Measurements from ENCODE around the gene NRXN3. TPM values are rescaled to one million over a fixed set of nuclear protein-coding genes. Genes with fewer than 3 reads are reported as not detected.

The NRXN3 gene
- polyA plus RNA-seq, 1 donor (not counting 4 experiments of a cell fraction or from before 2014, with no cell fraction given): 0.89 TPM

DNA sequence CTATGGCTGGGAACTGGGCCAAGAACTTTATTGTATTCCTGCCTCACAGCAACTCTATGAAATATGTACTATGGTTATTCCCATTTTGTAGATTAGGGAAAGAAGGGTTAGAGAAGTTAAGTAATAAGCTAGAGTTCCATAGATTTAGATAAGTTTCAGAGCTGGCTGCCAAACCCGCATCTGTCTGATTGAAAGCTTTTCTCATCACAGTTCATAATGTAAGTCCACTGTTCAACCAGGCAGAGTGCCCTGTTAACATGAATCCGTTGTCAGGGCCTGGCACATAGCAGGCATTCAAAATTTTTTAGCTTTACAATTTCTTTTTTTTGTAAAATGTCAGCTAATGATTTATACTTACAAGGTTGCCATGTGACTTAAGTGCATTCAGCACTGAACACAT, 467.3 kb downstream of the NRXN3 start:
- no peaks in the 10 kb centered on the region for H4K20me1 ChIP-seq (ENCODE audit: control insufficient read depth, extremely low read depth, insufficient read depth, low read length)
- H3K27me3 ChIP-seq (ENCODE audit: control insufficient read depth, extremely low read depth, insufficient read depth, low read length): no peaks in the 10 kb centered on the region
- dilution Hi-C loops (cut with MboI; ENCODE audit: extremely low pct_ligation_motif_present, low sequenced_read_pairs): no loop called here
- H3K9ac ChIP-seq (ENCODE audit: control insufficient read depth, extremely low read depth, insufficient read depth, low read length): no peak overlapping the region
- H3K4me2 ChIP-seq (ENCODE audit: control insufficient read depth, extremely low read depth, insufficient read depth, low read depth, low read length): no peak overlapping the region
- H2AFZ ChIP-seq (ENCODE audit: control insufficient read depth, low read length): no peak overlapping the region
- H3K36me3 ChIP-seq (ENCODE audit: control insufficient read depth in 2 of 2, extremely low read depth in 1 of 2, insufficient read depth in 2 of 2, low read length in 2 of 2): no peaks in the 10 kb centered on the region
- FAIRE-seq (no peak), DNase-seq (ENCODE audit: low read depth, low spot score) (no peak)
- TF ChIP-seq, protein P1, sequence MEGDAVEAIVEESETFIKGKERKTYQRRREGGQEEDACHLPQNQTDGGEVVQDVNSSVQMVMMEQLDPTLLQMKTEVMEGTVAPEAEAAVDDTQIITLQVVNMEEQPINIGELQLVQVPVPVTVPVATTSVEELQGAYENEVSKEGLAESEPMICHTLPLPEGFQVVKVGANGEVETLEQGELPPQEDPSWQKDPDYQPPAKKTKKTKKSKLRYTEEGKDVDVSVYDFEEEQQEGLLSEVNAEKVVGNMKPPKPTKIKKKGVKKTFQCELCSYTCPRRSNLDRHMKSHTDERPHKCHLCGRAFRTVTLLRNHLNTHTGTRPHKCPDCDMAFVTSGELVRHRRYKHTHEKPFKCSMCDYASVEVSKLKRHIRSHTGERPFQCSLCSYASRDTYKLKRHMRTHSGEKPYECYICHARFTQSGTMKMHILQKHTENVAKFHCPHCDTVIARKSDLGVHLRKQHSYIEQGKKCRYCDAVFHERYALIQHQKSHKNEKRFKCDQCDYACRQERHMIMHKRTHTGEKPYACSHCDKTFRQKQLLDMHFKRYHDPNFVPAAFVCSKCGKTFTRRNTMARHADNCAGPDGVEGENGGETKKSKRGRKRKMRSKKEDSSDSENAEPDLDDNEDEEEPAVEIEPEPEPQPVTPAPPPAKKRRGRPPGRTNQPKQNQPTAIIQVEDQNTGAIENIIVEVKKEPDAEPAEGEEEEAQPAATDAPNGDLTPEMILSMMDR (optimal IDR thresholded peaks at IDR 0.05 in 1 of 3, IDR thresholded peaks at IDR 0.05 in 1 of 3, conservative IDR thresholded peaks at IDR 0.05 in 1 of 3; ENCODE audit: extremely low read depth in 1 of 3, insufficient read depth in 2 of 3, low read length in 3 of 3): no peak
- no peak for TF ChIP-seq EZH2 (IDR thresholded peaks at IDR 0.05; ENCODE audit: low read length)
- no peaks in the 10 kb centered on the region for H3K9me1 ChIP-seq (ENCODE audit: control insufficient read depth, extremely low read depth, insufficient read depth, low read length)
- H3K9me3 ChIP-seq (ENCODE audit: control insufficient read depth, low read depth, low read length): no peaks in the 10 kb centered on the region
- no peaks in the 10 kb centered on the region for H3K79me2 ChIP-seq (ENCODE audit: control insufficient read depth, insufficient read depth, low read length)
- H3K27ac ChIP-seq (ENCODE audit: control insufficient read depth, insufficient read depth, low read length): no peak overlapping the region
- no peaks in the 10 kb centered on the region for H3K4me1 ChIP-seq (ENCODE audit: control insufficient read depth, extremely low read depth, insufficient read depth, low read length)
- no peak overlapping the region for H3K4me3 ChIP-seq (ENCODE audit: control insufficient read depth in 2 of 3, extremely low read depth in 1 of 3, insufficient read depth in 2 of 3, low read depth in 1 of 3, low read length in 3 of 3)

DNA sequence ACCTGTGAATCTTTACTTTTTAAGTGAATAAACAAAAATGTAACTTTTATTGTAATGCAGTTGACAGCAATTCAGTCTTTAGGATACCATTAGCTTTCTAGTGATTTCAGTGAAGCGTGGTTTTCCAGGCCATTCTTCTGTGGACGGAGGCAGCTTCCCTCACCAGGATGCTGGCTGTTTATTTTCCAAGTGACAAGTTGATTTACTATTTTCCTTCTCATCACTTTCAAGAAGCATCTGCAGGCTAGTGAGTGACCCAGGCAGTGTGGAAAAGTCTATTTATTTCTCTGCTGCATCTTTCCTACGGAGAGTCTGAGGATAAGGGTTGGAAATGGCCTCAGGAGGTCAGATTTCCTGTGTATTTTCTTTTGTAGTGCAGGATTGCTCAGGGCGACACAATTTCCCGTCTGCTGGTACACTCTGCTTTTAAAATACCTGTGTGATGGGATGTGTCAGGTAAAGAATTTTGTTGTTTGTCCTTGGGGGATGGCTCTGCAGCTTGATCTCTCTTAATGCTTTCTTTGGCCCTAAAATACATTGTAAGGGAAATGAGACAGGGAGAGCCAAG, 467.8 kb downstream of the NRXN3 start:
- no peak overlapping the region for H3K4me2 ChIP-seq (ENCODE audit: control insufficient read depth, extremely low read depth, insufficient read depth, low read depth, low read length)
- no peaks in the 10 kb centered on the region for H3K9me3 ChIP-seq (ENCODE audit: control insufficient read depth, low read depth, low read length)
- DNase-seq (ENCODE audit: low read depth, low spot score) (no peak), FAIRE-seq (no peak)
- no peaks in the 10 kb centered on the region for H4K20me1 ChIP-seq (ENCODE audit: control insufficient read depth, extremely low read depth, insufficient read depth, low read length)
- H3K4me3 ChIP-seq (ENCODE audit: control insufficient read depth in 2 of 3, extremely low read depth in 1 of 3, insufficient read depth in 2 of 3, low read depth in 1 of 3, low read length in 3 of 3): no peak overlapping the region
- no peaks in the 10 kb centered on the region for H3K36me3 ChIP-seq (ENCODE audit: control insufficient read depth in 2 of 2, extremely low read depth in 1 of 2, insufficient read depth in 2 of 2, low read length in 2 of 2)
- no peak overlapping the region for H3K9ac ChIP-seq (ENCODE audit: control insufficient read depth, extremely low read depth, insufficient read depth, low read length)
- H2AFZ ChIP-seq (ENCODE audit: control insufficient read depth, low read length): no peak overlapping the region
- no peaks in the 10 kb centered on the region for H3K79me2 ChIP-seq (ENCODE audit: control insufficient read depth, insufficient read depth, low read length)
- H3K9me1 ChIP-seq (ENCODE audit: control insufficient read depth, extremely low read depth, insufficient read depth, low read length): no peaks in the 10 kb centered on the region
- H3K27ac ChIP-seq (ENCODE audit: control insufficient read depth, insufficient read depth, low read length): no peak overlapping the region
- dilution Hi-C loops (cut with MboI; ENCODE audit: extremely low pct_ligation_motif_present, low sequenced_read_pairs): no loop called here
- H3K27me3 ChIP-seq (ENCODE audit: control insufficient read depth, extremely low read depth, insufficient read depth, low read length): no peaks in the 10 kb centered on the region
- TF ChIP-seq, protein P1 (optimal IDR thresholded peaks at IDR 0.05 in 1 of 3, IDR thresholded peaks at IDR 0.05 in 1 of 3, conservative IDR thresholded peaks at IDR 0.05 in 1 of 3; ENCODE audit: extremely low read depth in 1 of 3, insufficient read depth in 2 of 3, low read length in 3 of 3): no peak
- TF ChIP-seq EZH2 (IDR thresholded peaks at IDR 0.05; ENCODE audit: low read length): no peak
- H3K4me1 ChIP-seq (ENCODE audit: control insufficient read depth, extremely low read depth, insufficient read depth, low read length): no peaks in the 10 kb centered on the region
